ENCODE measurements around the gene EPS8L3.
"Not testable (repeated sequence)": the region's sequence is repeated elsewhere in the genome, so short reads cannot be mapped to it uniquely, and the experiment has no call there.

The EPS8L3 gene

DNA sequence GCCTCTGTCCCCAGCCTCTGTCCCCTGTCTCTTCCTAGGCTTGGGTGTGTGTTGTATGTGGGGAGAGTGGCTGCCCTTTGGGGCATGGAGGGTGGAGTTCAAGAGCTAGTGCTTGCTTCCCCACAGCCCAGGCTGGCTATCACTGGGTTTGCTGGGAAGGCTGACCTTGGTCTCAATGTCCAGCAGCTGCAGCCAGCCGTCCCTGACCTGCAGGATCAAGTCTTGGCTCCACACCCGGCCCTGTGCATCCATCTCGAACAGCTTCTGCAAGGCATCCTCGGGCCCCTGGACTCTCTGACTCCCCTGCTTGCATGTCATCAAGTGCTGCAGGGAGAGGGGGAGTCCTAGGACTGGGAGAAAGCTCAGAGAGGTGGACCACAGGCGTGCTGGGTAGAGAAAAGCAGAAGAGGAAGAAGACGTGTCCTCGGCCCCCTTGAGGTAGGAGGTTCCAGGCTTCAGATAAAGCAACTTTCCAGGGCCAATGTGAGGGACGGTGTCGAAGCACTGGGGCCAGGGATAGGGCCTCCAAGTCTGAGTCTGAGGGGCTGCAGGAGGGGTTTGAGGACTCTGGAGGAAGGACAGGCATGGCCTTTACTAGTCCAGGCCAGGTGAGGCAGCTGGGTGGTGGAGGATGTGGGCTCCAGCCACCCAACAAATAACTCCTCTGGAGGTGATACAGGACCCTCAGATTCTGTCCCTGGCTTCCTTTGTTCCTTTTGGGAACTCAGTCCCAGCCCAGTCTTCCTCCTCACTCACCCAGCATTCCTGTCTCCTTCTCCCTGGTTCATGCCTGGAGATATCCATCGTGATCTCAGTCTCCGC lies 4.0 kb downstream of the EPS8L3 start:
- TF ChIP-seq, protein P1, sequence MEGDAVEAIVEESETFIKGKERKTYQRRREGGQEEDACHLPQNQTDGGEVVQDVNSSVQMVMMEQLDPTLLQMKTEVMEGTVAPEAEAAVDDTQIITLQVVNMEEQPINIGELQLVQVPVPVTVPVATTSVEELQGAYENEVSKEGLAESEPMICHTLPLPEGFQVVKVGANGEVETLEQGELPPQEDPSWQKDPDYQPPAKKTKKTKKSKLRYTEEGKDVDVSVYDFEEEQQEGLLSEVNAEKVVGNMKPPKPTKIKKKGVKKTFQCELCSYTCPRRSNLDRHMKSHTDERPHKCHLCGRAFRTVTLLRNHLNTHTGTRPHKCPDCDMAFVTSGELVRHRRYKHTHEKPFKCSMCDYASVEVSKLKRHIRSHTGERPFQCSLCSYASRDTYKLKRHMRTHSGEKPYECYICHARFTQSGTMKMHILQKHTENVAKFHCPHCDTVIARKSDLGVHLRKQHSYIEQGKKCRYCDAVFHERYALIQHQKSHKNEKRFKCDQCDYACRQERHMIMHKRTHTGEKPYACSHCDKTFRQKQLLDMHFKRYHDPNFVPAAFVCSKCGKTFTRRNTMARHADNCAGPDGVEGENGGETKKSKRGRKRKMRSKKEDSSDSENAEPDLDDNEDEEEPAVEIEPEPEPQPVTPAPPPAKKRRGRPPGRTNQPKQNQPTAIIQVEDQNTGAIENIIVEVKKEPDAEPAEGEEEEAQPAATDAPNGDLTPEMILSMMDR (IDR thresholded peaks at IDR 0.05; ENCODE audit: insufficient read depth, missing control alignments) = no peak
- FAIRE-seq = no peak
- no peak for DNase-seq (ENCODE audit: insufficient read length, low spot score)

DNA sequence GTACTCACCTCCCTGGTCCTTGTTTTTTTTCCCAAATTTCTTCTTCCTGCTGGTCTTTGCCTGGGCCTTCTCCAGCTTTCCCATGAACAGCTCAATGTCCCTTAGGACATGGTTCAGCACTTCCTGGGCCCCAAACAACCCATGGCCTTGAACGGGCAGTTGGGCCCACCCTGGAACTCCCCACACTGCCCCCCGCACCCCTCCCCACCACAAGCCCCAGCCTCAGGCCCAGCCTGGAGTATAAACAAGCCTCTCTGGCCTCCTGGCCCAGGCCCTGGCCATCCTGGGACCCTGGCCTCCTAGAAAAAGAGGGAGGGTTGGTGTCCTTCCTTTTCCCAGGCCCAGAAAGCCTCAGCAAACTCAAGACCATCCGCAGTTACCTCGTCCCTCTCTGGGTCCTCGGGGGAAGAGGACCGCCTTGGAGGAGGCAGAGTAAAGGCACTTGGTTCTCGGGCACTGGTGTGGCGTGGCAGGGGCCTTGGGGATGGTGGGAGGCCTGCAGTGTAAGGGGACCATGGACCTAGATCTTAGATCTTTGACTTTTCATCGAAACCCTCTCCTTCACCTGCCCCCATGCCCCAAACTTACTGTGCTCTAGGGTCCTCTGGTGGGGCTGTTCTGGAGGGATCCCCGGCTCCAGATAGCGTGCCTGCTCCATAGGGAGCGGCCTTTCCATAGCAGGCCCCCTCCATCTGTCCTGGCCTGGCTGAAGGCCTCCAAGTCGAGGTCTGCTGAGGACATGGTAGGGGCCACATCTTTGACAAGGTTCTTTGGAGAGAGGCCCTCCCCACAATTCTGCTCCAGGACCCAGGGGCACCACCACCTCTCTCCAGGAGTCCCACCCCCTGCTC lies 5.6 kb downstream of the EPS8L3 start:
- FAIRE-seq (no peak), DNase-seq (ENCODE audit: insufficient read length, low spot score) (no peak)
- TF ChIP-seq, protein P1 (IDR thresholded peaks at IDR 0.05; ENCODE audit: insufficient read depth, missing control alignments) = no peak

DNA sequence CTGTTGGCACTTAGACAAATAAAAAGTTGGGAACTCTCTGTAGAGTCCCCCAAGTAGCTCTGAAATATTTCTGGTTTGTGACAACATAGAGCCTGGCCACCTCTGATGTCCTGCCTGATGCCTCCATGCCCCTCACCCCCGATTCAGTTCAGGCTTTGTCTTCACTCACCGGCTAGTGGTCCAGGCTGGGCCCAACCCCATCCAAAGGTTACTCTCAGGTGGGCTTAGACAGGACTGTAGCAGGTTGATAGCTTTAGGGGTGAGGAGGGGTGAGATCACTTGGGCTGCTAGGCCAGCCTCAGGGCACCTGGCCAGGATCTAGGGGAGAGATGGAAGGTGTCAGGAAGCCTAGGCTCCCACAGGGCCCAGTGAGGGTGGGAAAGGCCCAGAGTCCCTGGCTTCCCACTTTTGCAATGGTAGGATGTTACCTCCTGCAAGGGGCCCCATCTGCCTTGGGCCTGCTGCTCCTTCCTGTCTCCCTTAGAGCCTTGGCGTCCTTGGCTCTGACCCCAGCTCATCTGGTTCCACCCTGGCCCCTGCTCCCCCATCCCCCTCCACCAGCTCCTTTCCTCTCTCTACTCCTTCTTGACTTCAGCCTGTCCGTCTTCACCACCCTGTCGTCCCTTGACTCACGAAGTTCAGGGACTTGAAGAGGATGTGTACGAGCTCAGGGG lies 6.7 kb downstream of the EPS8L3 start:
- FAIRE-seq = no peak
- no peak for DNase-seq (ENCODE audit: insufficient read length, low spot score)
- TF ChIP-seq, protein P1 (IDR thresholded peaks at IDR 0.05; ENCODE audit: insufficient read depth, missing control alignments) = no peak

DNA sequence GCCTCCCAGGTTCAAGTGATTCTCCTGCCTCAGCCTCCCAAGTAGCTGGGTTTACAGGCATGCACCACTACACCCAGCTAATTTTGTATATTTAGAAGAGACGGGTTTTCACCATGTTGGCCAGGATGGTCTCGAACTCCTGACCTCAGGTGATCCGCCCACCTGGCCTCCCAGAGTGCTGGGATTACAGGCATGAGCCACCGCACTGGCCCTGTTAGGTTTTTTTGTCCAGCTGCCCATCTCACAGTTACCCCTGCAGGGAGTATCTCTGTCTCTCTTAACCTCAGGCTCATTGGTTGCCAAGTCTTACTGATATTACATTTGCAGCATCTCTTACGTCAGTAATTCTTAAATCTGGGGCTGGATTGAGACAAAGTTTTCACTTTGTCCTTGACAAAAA lies 7.4 kb downstream of the EPS8L3 start:
- FAIRE-seq; DNase-seq (ENCODE audit: insufficient read length, low spot score): not testable (repeated sequence)

DNA sequence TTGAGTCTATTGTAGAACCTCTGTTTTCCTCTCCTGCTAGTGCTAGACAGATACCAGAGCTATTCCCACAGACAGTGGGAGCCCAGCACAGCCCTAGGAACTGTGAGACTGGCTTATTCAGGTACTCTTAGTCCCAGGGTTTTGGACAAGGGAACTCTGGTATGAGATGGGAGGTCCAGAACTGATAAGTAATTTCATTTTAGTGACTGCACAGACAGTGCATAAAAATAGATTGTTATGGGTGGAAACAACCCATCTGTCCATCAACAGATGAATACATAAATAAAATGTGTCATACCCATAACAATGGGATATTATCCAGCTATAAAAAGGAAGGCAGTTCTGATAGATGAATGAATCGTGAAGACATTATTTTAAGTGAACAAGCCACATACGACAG lies 9.0 kb downstream of the EPS8L3 start:
- TF ChIP-seq, protein P1 (IDR thresholded peaks at IDR 0.05; ENCODE audit: insufficient read depth, missing control alignments) = no peak
- FAIRE-seq (no peak), DNase-seq (ENCODE audit: insufficient read length, low spot score) (no peak)

DNA sequence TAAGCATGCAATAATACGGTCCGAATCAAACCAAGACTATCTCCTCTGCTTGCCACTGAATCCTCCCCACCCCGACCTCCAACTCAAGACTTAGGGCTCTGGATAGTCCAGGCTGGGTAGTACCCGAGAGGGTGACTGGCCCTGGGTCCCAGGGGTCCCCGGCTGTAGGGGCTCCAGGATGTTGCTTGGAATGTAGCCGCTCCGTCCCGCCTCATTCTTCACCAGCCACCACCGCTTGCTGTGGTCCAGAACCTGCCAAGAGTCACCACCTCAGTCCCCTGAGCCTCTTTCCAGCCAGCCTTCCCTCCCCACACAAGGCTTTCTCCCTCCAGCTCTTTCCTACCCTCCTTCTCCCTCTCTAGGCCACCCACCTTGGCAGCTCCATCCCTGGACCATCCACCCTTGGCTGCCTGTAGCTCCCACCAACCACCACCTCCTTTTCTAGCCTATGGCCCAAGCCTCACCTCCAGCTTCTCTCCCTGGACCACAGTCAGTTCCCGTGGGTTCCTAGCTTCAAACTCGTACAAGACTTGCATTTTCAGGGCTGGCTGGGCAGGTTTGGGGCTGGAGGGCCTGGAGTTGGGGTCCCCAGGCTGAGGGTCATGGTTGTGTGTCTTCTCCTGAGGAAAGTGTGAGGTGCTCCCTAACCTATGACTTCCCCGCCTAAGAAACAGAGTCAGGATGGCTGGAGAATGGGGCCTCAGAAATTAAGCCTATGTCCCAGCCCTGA lies 12.0 kb downstream of the EPS8L3 start:
- TF ChIP-seq, protein P1 (IDR thresholded peaks at IDR 0.05; ENCODE audit: insufficient read depth, missing control alignments) = no peak

DNA sequence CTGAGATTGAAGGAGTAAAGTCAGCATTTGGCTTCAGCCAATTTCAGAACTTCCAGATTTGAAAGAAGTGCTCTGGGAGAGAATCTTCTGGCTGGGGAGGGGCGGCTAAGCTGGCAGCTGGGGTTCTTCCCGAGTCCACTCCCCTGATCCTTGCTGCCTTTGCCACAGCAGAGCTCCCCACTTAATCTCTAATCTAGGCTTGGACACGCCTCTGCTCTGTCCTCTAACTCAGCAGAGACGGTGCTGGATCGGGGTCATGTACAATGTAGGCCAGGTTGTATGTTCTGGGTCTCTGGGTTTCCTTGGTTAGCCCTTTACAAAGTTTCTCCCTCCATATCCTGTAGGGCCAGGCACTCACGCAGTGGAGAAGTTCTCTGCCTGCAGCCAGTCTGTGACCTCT lies 12.8 kb downstream of the EPS8L3 start:
- TF ChIP-seq, protein P1 (IDR thresholded peaks at IDR 0.05; ENCODE audit: insufficient read depth, missing control alignments) = no peak
- no peak for DNase-seq (ENCODE audit: insufficient read length, low spot score)
- FAIRE-seq = no peak

More for the DNA sequence above, 12.0 kb downstream of the EPS8L3 start:
- FAIRE-seq (no peak), DNase-seq (ENCODE audit: insufficient read length, low spot score) (no peak)

Measured in D721Med (cell line).